Measurements from ENCODE around the gene DNAJA2.
"Not testable (repeated sequence)": the region's sequence is repeated elsewhere in the genome, so short reads cannot be mapped to it uniquely, and the experiment has no call there.

Gene DNAJA2

DNA sequence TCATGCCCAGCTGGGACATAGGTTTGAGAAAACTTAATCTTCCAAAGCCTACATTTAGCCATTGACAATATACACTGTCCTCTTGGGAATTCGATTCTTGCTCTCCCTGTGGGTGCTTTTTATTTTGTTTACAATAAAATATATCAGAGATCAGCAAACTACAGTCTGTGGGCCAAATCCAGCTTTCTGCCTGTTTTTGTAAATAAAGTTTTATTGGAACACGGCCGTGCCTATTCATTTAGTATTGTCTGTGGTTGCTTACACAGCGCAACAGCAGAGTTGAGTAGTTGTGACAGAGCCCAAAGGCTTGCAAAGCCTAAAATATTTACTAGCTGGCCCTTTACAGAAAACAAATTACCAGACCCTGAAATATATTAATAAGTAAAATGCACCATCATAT is 39.7 kb upstream of the DNAJA2 start:
- no peaks in the 10 kb centered on the region for H3K36me3 ChIP-seq (ENCODE audit: control insufficient read depth, low read length)
- H3K79me2 ChIP-seq (ENCODE audit: control insufficient read depth, low read length): no peaks in the 10 kb centered on the region
- H3K27ac ChIP-seq (ENCODE audit: low read depth, low read length): no peak overlapping the region
- H3K4me2 ChIP-seq (ENCODE audit: low read length): no peak overlapping the region
- no peaks in the 10 kb centered on the region for H3K9me3 ChIP-seq (ENCODE audit: control insufficient read depth, insufficient read depth, low read length)
- peaks cover 14% of the 10 kb centered on the region for H3K4me1 ChIP-seq (ENCODE audit: control insufficient read depth, low read length)
- no peaks in the 10 kb centered on the region for H4K20me1 ChIP-seq (ENCODE audit: control insufficient read depth, insufficient read depth, low read depth, low read length)
- no peaks in the 10 kb centered on the region for H3F3A ChIP-seq (ENCODE audit: control insufficient read depth, insufficient read depth)
- TF ChIP-seq, protein P1, sequence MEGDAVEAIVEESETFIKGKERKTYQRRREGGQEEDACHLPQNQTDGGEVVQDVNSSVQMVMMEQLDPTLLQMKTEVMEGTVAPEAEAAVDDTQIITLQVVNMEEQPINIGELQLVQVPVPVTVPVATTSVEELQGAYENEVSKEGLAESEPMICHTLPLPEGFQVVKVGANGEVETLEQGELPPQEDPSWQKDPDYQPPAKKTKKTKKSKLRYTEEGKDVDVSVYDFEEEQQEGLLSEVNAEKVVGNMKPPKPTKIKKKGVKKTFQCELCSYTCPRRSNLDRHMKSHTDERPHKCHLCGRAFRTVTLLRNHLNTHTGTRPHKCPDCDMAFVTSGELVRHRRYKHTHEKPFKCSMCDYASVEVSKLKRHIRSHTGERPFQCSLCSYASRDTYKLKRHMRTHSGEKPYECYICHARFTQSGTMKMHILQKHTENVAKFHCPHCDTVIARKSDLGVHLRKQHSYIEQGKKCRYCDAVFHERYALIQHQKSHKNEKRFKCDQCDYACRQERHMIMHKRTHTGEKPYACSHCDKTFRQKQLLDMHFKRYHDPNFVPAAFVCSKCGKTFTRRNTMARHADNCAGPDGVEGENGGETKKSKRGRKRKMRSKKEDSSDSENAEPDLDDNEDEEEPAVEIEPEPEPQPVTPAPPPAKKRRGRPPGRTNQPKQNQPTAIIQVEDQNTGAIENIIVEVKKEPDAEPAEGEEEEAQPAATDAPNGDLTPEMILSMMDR (IDR thresholded peaks at IDR 0.05; ENCODE audit: low read depth, low read length, poor library complexity, severe bottlenecking): no peak
- no peaks in the 10 kb centered on the region for H3K27me3 ChIP-seq (ENCODE audit: control insufficient read depth, low read length)
- no peak overlapping the region for H3K4me3 ChIP-seq (ENCODE audit: low read length)
- H3K9me2 ChIP-seq (replicated peaks; ENCODE audit: control insufficient read depth, low read length): no peaks in the 10 kb centered on the region

DNA sequence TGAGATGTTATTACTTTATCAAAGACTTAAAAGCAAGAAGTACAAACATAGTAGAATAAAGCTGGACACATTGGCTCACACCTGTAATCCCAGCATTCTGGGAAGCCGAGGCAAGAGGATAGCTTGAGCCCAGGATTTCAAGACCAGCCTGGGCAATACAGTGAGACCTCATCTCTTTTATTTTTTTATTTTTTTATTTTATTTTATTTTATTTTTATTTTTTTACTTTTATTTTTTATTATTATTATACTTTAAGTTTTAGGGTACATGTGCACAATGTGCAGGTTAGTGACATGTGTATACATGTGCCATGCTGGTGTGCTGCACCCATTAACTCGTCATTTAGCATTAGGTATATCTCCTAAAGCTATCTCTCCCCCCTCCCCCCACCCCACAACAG is 37.3 kb upstream of the DNAJA2 start:
- H3K27ac ChIP-seq (ENCODE audit: low read depth, low read length); H3K4me1 ChIP-seq (ENCODE audit: control insufficient read depth, low read length); H3K27me3 ChIP-seq (ENCODE audit: control insufficient read depth, low read length); H3K79me2 ChIP-seq (ENCODE audit: control insufficient read depth, low read length); H3K36me3 ChIP-seq (ENCODE audit: control insufficient read depth, low read length); H3F3A ChIP-seq (ENCODE audit: control insufficient read depth, insufficient read depth); H3K4me3 ChIP-seq (ENCODE audit: low read length); H4K20me1 ChIP-seq (ENCODE audit: control insufficient read depth, insufficient read depth, low read depth, low read length); H3K9me3 ChIP-seq (ENCODE audit: control insufficient read depth, insufficient read depth, low read length); H3K4me2 ChIP-seq (ENCODE audit: low read length); H3K9me2 ChIP-seq (replicated peaks; ENCODE audit: control insufficient read depth, low read length): not testable (repeated sequence)

DNA sequence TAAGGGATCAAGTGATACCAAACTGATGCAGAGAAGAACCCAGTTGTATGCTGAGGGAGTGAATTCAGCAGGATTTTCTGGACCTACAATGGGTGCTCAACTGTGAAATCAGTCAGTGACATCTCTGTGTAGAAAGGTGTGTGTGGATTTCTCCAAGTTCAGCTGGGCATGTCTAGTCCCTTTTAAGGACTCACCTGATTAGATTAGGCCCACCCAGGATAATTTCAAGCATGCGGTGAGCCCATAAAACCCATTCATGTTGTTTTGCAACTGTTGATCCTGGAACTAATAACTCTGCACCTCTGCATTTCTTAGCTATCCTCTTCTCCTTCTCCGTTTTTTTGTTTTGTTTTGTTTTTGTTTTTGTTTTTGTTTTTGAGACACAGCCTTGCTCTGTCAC is 35.1 kb upstream of the DNAJA2 start:
- Histone ChIP-seq H3K36me3 (ENCODE audit: control insufficient read depth, low read length) (no peaks in the 10 kb centered on the region), H3K79me2 (ENCODE audit: control insufficient read depth, low read length) (no peaks in the 10 kb centered on the region), H3K4me2 (ENCODE audit: low read length) (no peak overlapping the region), H3K9me2 (replicated peaks; ENCODE audit: control insufficient read depth, low read length) (no peaks in the 10 kb centered on the region), H3F3A (ENCODE audit: control insufficient read depth, insufficient read depth) (no peaks in the 10 kb centered on the region), H3K4me3 (ENCODE audit: low read length) (no peak overlapping the region), H4K20me1 (ENCODE audit: control insufficient read depth, insufficient read depth, low read depth, low read length) (no peaks in the 10 kb centered on the region), H3K9me3 (ENCODE audit: control insufficient read depth, insufficient read depth, low read length) (no peaks in the 10 kb centered on the region), H3K27me3 (ENCODE audit: control insufficient read depth, low read length) (no peaks in the 10 kb centered on the region), H3K27ac (ENCODE audit: low read depth, low read length) (no peak overlapping the region), H3K4me1 (ENCODE audit: control insufficient read depth, low read length) (no peaks in the 10 kb centered on the region)
- no peak for TF ChIP-seq EZH2phosphoT487 (IDR thresholded peaks at IDR 0.05; ENCODE audit: borderline replicate concordance, low read length)
- TF ChIP-seq, protein P1 (IDR thresholded peaks at IDR 0.05; ENCODE audit: low read depth, low read length, poor library complexity, severe bottlenecking): no peak

DNA sequence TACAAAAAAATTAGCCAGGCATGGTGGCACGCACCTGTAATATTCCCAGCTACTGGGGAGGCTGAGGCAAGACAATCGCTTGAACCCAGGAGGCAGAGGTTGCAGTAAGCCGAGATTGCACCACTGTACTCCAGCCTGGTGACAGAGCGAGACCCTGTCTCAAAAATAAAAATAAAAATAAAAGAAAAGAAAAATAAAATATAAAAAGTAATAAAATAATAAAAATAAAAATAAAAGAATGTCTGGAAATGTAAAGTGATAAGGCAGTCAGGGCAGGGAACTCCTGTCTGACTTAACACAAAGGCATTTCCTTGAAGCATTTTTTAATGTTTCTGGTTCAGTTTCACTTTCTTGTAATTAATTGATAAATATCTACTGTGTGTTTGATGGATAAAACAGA is 34.7 kb upstream of the DNAJA2 start:
- Histone ChIP-seq H3K36me3 (ENCODE audit: control insufficient read depth, low read length) (no peaks in the 10 kb centered on the region), H3K27ac (ENCODE audit: low read depth, low read length) (no peak overlapping the region), H3K79me2 (ENCODE audit: control insufficient read depth, low read length) (no peaks in the 10 kb centered on the region), H3K9me2 (replicated peaks; ENCODE audit: control insufficient read depth, low read length) (no peaks in the 10 kb centered on the region), H3K9me3 (ENCODE audit: control insufficient read depth, insufficient read depth, low read length) (no peaks in the 10 kb centered on the region), H3K27me3 (ENCODE audit: control insufficient read depth, low read length) (no peaks in the 10 kb centered on the region), H3F3A (ENCODE audit: control insufficient read depth, insufficient read depth) (no peaks in the 10 kb centered on the region), H3K4me3 (ENCODE audit: low read length) (no peak overlapping the region), H4K20me1 (ENCODE audit: control insufficient read depth, insufficient read depth, low read depth, low read length) (no peaks in the 10 kb centered on the region), H3K4me1 (ENCODE audit: control insufficient read depth, low read length) (no peaks in the 10 kb centered on the region), H3K4me2 (ENCODE audit: low read length) (no peak overlapping the region)
- TF ChIP-seq EZH2phosphoT487 (IDR thresholded peaks at IDR 0.05; ENCODE audit: borderline replicate concordance, low read length): no peak
- TF ChIP-seq, protein P1 (IDR thresholded peaks at IDR 0.05; ENCODE audit: low read depth, low read length, poor library complexity, severe bottlenecking): no peak

All from DOHH2 (cell line).